Smooth muscle cell (in vitro differentiated cells): Measurements from ENCODE around the gene NRROS. TPM values are rescaled to one million over a fixed set of nuclear protein-coding genes. Genes with fewer than 3 reads are reported as not detected.

ENCODE experiments used
- DNase-seq: peaks from one replicate; lab custom pipeline; 2025; ENCODE audit not compliant: unreplicated experiment; lab: John Stamatoyannopoulos, UW
- H2AFZ ChIP-seq: fragments of 200-600 bp; sonication (generic); 2 replicates; pipeline ENCODE4 v1.6.0; 2016; ENCODE audit warnings: antibody characterized with exemption, low read depth, mild to moderate bottlenecking
- H3F3A ChIP-seq: fragments of 200-600 bp; sonication (generic); 2 replicates; pipeline ENCODE4 v1.6.0; 2017; ENCODE audit warnings: antibody characterized with exemption, low read depth
- H3K27ac ChIP-seq: fragments of 200-600 bp; sonication (generic); 2 replicates; pipeline ENCODE4 v1.5.1; 2016; ENCODE audit warnings: low read depth, mild to moderate bottlenecking
- H3K27me3 ChIP-seq: fragments of 200-600 bp; sonication (generic); 2 replicates; pipeline ENCODE4 v1.6.1; 2016; ENCODE audit warnings: low read depth, mild to moderate bottlenecking
- H3K36me3 ChIP-seq: fragments of 200-600 bp; sonication (generic); 2 replicates; pipeline ENCODE4 v1.5.1; 2016; ENCODE audit warnings: low read depth
- H3K4me1 ChIP-seq: fragments of 200-600 bp; sonication (generic); 2 replicates; pipeline ENCODE4 v1.5.1; 2016; ENCODE audit warnings: low read depth
- H3K4me2 ChIP-seq: fragments of 200-600 bp; sonication (generic); 2 replicates; pipeline ENCODE4 v1.6.0; 2016; ENCODE audit warnings: mild to moderate bottlenecking
- H3K4me3 ChIP-seq: fragments of 200-600 bp; sonication (generic); 2 replicates; pipeline ENCODE4 v1.5.1; 2016; ENCODE audit warnings: mild to moderate bottlenecking
- H3K79me2 ChIP-seq: fragments of 200-600 bp; sonication (generic); 2 replicates; pipeline ENCODE4 v1.6.0; 2016; ENCODE audit warnings: low read depth, mild to moderate bottlenecking
- H3K9ac ChIP-seq: fragments of 200-600 bp; sonication (generic); 2 replicates; pipeline ENCODE4 v1.6.0; 2016; ENCODE audit warnings: low read depth
- H3K9me3 ChIP-seq: fragments of 200-600 bp; sonication (generic); replicated peaks from 2 replicates; pipeline ENCODE4 v1.5.1; 2016; ENCODE audit warnings: low read depth
- H4K20me1 ChIP-seq: fragments of 200-600 bp; sonication (generic); 2 replicates; pipeline ENCODE4 v1.6.0; 2016; ENCODE audit warnings: low read depth
- WGBS: methylation state at CpG from one replicate; pipeline ENCODE4 v1.1.7; 2016; ENCODE audit warnings: low lambda C conversion rate; 5-methylcytosine and 5-hydroxymethylcytosine counted together
- polyA plus RNA-seq: library from polyadenylated mRNA; unstranded; fragments of >200 nt; fragmentation: Nextera tagmentation; extraction: Ambion mirVana; gene quantifications from 2 replicates; pipeline ENCODE4 v1.2.1, GENCODE V29; 2016
- total RNA-seq: library from RNA; depleted of rRNA; stranded (reverse); fragments of >200 nt; gene quantifications from 2 replicates; pipeline ENCODE4 v1.2.3, GENCODE V29; 2014
- TF ChIP-seq, protein P1 (sequence below): fragments of 200-600 bp; sonication (generic); IDR thresholded peaks from 2 replicates; pipeline ENCODE4 v1.5.1; 2017; ENCODE audit warnings: borderline replicate concordance, mild to moderate bottlenecking, antibody characterized with exemption; ENCODE audit not compliant: insufficient read depth, poor library complexity, severe bottlenecking

The NRROS gene
- total and polyA plus RNA-seq, 2 experiments from 2014 or later = 0.45 TPM; not detected in 1

DNA sequence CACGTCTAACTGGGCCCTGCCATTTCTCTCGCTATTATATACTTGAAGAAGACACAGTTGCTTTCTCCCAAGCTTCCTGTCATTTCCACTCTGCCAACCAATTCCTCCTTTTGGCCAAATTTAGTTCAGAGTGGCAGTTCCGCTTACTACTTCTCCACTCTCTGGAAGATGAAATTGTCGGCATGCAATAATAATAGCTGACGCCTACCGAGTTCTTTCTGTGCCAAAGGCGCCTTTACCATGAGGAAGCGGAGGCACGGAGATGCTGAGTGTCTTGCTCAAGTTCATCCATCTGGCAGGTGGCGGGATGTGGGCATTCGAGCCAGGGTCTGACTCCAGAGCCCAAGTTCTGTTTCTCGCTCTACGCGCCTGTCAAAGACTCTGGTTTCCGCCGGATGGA lies 14.6 kb upstream of the NRROS start:
- Histone ChIP-seq H3K9me3 (no peaks in the 10 kb centered on the region), H3K4me2 (no peak overlapping the region), H3F3A (no peaks in the 10 kb centered on the region), H3K9ac (no peak overlapping the region), H3K4me1 (peaks cover 7% of the 10 kb centered on the region), H3K36me3 (no peaks in the 10 kb centered on the region), H2AFZ (no peak overlapping the region), H4K20me1 (no peaks in the 10 kb centered on the region), H3K27ac (no peak overlapping the region), H3K79me2 (no peaks in the 10 kb centered on the region), H3K27me3 (no peaks in the 10 kb centered on the region), H3K4me3 (no peak overlapping the region)
- TF ChIP-seq, protein P1, sequence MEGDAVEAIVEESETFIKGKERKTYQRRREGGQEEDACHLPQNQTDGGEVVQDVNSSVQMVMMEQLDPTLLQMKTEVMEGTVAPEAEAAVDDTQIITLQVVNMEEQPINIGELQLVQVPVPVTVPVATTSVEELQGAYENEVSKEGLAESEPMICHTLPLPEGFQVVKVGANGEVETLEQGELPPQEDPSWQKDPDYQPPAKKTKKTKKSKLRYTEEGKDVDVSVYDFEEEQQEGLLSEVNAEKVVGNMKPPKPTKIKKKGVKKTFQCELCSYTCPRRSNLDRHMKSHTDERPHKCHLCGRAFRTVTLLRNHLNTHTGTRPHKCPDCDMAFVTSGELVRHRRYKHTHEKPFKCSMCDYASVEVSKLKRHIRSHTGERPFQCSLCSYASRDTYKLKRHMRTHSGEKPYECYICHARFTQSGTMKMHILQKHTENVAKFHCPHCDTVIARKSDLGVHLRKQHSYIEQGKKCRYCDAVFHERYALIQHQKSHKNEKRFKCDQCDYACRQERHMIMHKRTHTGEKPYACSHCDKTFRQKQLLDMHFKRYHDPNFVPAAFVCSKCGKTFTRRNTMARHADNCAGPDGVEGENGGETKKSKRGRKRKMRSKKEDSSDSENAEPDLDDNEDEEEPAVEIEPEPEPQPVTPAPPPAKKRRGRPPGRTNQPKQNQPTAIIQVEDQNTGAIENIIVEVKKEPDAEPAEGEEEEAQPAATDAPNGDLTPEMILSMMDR = no peak
- 94% methylated on average over 16 of the region's 16 CpGs for WGBS
- DNase-seq = no peak

- no peak overlapping the region for H3K27ac ChIP-seq
- H3K79me2 ChIP-seq = no peaks in the 10 kb centered on the region
- no peak overlapping the region for H3K4me2 ChIP-seq
- H3K9me3 ChIP-seq = no peaks in the 10 kb centered on the region
- no peaks in the 10 kb centered on the region for H3F3A ChIP-seq
- H3K4me3 ChIP-seq = no peak overlapping the region
- no peaks in the 10 kb centered on the region for H4K20me1 ChIP-seq
- H3K4me1 ChIP-seq = peaks cover 3% of the 10 kb centered on the region
- no peak overlapping the region for H2AFZ ChIP-seq
- no peaks in the 10 kb centered on the region for H3K27me3 ChIP-seq
- no peak for DNase-seq
- TF ChIP-seq, protein P1 = no peak
- 91% methylated on average over 6 of the region's 6 CpGs for WGBS
- H3K36me3 ChIP-seq = no peaks in the 10 kb centered on the region
- H3K9ac ChIP-seq = no peak overlapping the region
These were observed 14.2 kb upstream of the NRROS start for GRCh38 chr3:196625331-196625730.

GRCh38 chr3:196627918-196628231 lies 11.6 kb upstream of the NRROS start:
- Histone ChIP-seq H3K79me2 (no peaks in the 10 kb centered on the region), H3K4me2 (no peak overlapping the region), H3F3A (peaks cover 5% of the 10 kb centered on the region), H3K27ac (no peak overlapping the region), H3K36me3 (no peaks in the 10 kb centered on the region), H3K4me3 (no peak overlapping the region), H3K27me3 (no peaks in the 10 kb centered on the region), H3K9ac (no peak overlapping the region), H3K9me3 (no peaks in the 10 kb centered on the region), H4K20me1 (no peaks in the 10 kb centered on the region), H3K4me1 (peaks cover 10% of the 10 kb centered on the region), H2AFZ (no peak overlapping the region)
- 97% methylated on average over 8 of the region's 8 CpGs for WGBS
- TF ChIP-seq, protein P1 = no peak
- no peak for DNase-seq

GRCh38 chr3:196629228-196629627 lies 10.3 kb upstream of the NRROS start:
- 98% methylated on average over 2 of the region's 2 CpGs for WGBS
- H4K20me1 ChIP-seq = no peaks in the 10 kb centered on the region
- peaks cover 5% of the 10 kb centered on the region for H3F3A ChIP-seq
- H3K36me3 ChIP-seq = no peaks in the 10 kb centered on the region
- no peak overlapping the region for H3K27ac ChIP-seq
- H3K9ac ChIP-seq = no peak overlapping the region
- no peak overlapping the region for H3K4me3 ChIP-seq
- H3K9me3 ChIP-seq = no peaks in the 10 kb centered on the region
- DNase-seq = no peak
- no peak overlapping the region for H2AFZ ChIP-seq
- no peaks in the 10 kb centered on the region for H3K27me3 ChIP-seq
- H3K4me2 ChIP-seq = no peak overlapping the region
- no peaks in the 10 kb centered on the region for H3K79me2 ChIP-seq
- H3K4me1 ChIP-seq = peaks cover 13% of the 10 kb centered on the region
- TF ChIP-seq, protein P1 = no peak
